Left lung (tissue), 10 donors: ENCODE results near the gene CDX1. TPM values are rescaled to one million over a fixed set of nuclear protein-coding genes. Genes with fewer than 3 reads are reported as not detected.

Experiments
- ATAC-seq: fragments of 200-7000 bp; cut with Tn5 transposase; one replicate; pipeline ENCODE4 v1.9.1; 2020; ENCODE audit warnings: moderate library complexity
- DNase-seq, 4 donors: peaks; one replicate each; pipeline ENCODE4 v3.0.0-alpha.2; 2013 to 2020
- H3K27ac ChIP-seq, 2 donors: fragments of 200-600 bp; sonication (generic) in 1 of 2; one replicate each; pipeline versions ENCODE4 v1.5.0 to v1.8.0; 2020 to 2021
- H3K27me3 ChIP-seq, 2 donors: fragments of 200-600 bp; sonication (generic) in 1 of 2; one replicate each; pipeline versions ENCODE4 v1.5.0 to v1.8.0; 2020 to 2021
- H3K36me3 ChIP-seq, 2 donors: fragments of 200-600 bp; sonication (generic) in 1 of 2; one replicate each; pipeline versions ENCODE4 v1.5.0 to v1.8.0; 2020 to 2021
- H3K4me1 ChIP-seq, 2 donors: fragments of 200-600 bp; one replicate each; pipeline ENCODE4 v1.8.0; 2021
- H3K4me3 ChIP-seq, 2 donors: fragments of 200-600 bp; sonication (generic) in 1 of 2; one replicate each; pipeline versions ENCODE4 v1.5.0 to v1.8.0; 2020 to 2021; ENCODE audit warnings: mild to moderate bottlenecking in 1 of 2
- H3K9me3 ChIP-seq, 2 donors: fragments of 200-600 bp; sonication (generic) in 1 of 2; one replicate each; pipeline versions ENCODE4 v1.5.0 to v1.8.0; 2020 to 2021
- CTCF ChIP-seq, 2 donors: fragments of 200-600 bp; sonication (generic) in 1 of 2; IDR thresholded peaks; one replicate each; pipeline versions ENCODE4 v1.5.0 to v1.8.0; 2021; ENCODE audit warnings: antibody characterized with exemption in 2 of 2
- intact Hi-C, 2 donors: fragments of 100-400 bp; cut with DNase I; formaldehyde crosslinking; loops; one replicate each; pipeline versions ENCODE4 v1.11.2 to v1.14.2; 2022
- polyA plus RNA-seq, 6 donors: library from polyadenylated mRNA; unstranded; fragments of 120-200 nt; gene quantifications; one replicate each; pipeline ENCODE4 v1.2.1, GENCODE V29; 2013; ENCODE audit not compliant: insufficient read length in 6 of 6
- total RNA-seq, 2 donors: library from RNA; stranded (reverse); fragmentation: NEBNext Ultra II Directional; extraction: Animal tissue kit (Norgen Biotek cat#: 25700); gene quantifications; one replicate each; pipeline ENCODE4 v1.2.1, GENCODE V29; 2021
- donor health status: DM: no; HTN: yes; CAD: no.
- donor health status: DM: no; HTN: no; CAD: no.

Gene CDX1
- total and polyA plus RNA-seq, 8 donors = 0.14 to 0.60 (median 0.34) TPM; not detected in 1

DNA sequence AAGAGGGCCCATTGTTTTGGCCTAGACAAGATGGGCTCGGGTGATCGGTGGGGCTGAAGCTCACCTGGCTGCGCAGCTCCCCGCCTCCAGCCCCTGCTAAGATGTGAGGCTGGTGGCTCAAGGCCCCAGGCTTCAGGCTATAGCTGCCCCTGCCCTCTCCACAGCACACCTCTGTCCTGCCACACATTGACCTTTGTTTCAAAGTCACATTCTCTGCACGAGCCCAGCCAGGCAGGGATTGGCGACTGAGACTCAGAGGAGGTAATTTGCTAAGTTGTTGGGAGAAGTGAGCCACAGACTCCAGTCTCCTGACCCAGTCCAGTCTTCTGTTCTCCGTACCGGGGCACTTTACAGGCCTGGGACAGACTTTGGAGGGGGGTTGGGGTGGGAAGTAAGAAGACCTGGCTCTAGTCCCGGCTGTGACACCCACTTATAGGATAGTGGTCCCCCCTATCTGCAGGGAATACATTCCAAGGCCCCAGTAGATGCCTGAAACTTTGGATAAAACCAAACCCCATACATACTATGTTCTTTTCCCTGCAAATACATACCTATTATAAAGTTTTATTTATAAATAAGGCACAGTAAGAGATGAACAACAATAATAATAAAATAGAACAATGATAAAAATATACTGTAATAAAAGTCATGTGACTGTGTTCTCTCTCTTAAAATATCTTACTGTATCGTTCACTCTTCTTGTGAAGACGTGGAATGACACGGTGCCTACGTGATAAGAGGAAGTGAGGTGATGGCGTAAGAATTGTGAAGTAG, 24.2 kb upstream of the CDX1 start:
- no peaks in the 10 kb centered on the region for H3K36me3 ChIP-seq
- no peak for ATAC-seq
- H3K27ac ChIP-seq = peak overlapping the region in 1 of 2 donors; percentile 76
- H3K9me3 ChIP-seq = no peaks in the 10 kb centered on the region
- intact Hi-C loops = no loop called here
- peaks cover 20 to 31% of the 10 kb centered on the region in 2 donors for H3K4me1 ChIP-seq
- no peak overlapping the region for H3K4me3 ChIP-seq
- no peak for DNase-seq
- TF ChIP-seq CTCF (IDR thresholded peaks at IDR 0.05) = no peak
- no peaks in the 10 kb centered on the region for H3K27me3 ChIP-seq

GRCh38 chr5:150142959-150143349, 23.6 kb upstream of the CDX1 start:
- DNase-seq = no peak
- peak overlapping the region; percentile 57 to 76 for H3K27ac ChIP-seq
- peak; percentile 45 for ATAC-seq
- no peaks in the 10 kb centered on the region for H3K27me3 ChIP-seq
- no peak overlapping the region for H3K4me3 ChIP-seq
- no peak for TF ChIP-seq CTCF (IDR thresholded peaks at IDR 0.05)
- no peaks in the 10 kb centered on the region for H3K36me3 ChIP-seq
- intact Hi-C loops = no loop called here
- H3K4me1 ChIP-seq = peaks cover 17 to 31% of the 10 kb centered on the region in 2 donors
- no peaks in the 10 kb centered on the region for H3K9me3 ChIP-seq

GRCh38 chr5:150143350-150144245, 23.0 kb upstream of the CDX1 start:
- no peak for TF ChIP-seq CTCF (IDR thresholded peaks at IDR 0.05)
- Histone ChIP-seq H3K4me3 (no peak overlapping the region), H3K36me3 (no peaks in the 10 kb centered on the region), H3K9me3 (no peaks in the 10 kb centered on the region), H3K27me3 (no peaks in the 10 kb centered on the region), H3K27ac (peak overlapping the region; percentile 57 to 76), H3K4me1 (peaks cover 17 to 31% of the 10 kb centered on the region in 2 donors)
- intact Hi-C loops = no loop called here
- DNase-seq (peak in 1 of 4 donors; percentile 76), ATAC-seq (peak; percentile 55)

GRCh38 chr5:150144246-150144801, 22.3 kb upstream of the CDX1 start:
- ATAC-seq (peak; percentile 31), DNase-seq (peak in 2 of 4 donors; percentile 76 to 87)
- no peaks in the 10 kb centered on the region for H3K9me3 ChIP-seq
- TF ChIP-seq CTCF (IDR thresholded peaks at IDR 0.05) = no peak
- H3K27me3 ChIP-seq = no peaks in the 10 kb centered on the region
- H3K4me1 ChIP-seq = peaks cover 12 to 31% of the 10 kb centered on the region in 2 donors
- no peaks in the 10 kb centered on the region for H3K36me3 ChIP-seq
- intact Hi-C loops = no loop called here
- peak overlapping the region; percentile 57 to 76 for H3K27ac ChIP-seq
- no peak overlapping the region for H3K4me3 ChIP-seq
